Activated CD4-positive, alpha-beta T cell treated with anti-CD3 and anti-CD28 coated beads, Interleukin-2, amount 50 U/mL, for 16 hours (primary cell): Measurements from ENCODE around the gene C19orf33.
"Not testable (repeated sequence)": the region's sequence is repeated elsewhere in the genome, so short reads cannot be mapped to it uniquely, and the experiment has no call there.

ENCODE experiments used
- DNase-seq: peaks from one replicate; pipeline ENCODE4 v3.0.0-alpha.2; 2020

Gene C19orf33

DNA sequence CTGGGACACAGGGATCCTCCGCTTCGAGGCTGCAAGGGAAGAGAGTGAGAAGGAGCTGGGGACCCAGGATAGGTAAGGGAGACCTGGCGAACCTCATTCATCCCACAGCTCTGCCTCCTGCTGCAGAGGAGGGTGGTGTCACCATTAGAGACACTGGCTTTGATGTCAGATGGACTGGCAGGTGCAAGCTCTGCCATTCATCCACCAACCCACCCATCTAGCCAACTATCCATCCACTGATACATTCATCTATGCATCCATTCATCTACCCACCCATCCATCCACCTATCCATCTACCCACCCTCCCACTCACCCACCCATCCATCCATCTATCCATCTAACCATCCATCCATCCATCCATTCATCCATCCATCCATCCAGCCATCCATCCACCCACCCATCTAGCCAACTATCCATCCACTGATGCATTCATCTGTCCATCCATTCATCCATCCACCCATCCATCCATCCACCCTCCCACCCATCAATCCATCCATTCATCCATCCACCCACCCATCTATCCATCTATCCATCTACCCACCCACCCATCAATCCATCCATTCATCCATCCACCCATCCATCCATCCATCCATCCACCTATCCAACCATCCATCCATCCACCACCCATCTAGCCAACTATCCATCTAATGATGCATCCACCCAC, 5.7 kb downstream of the C19orf33 start:
- no peak for DNase-seq

DNA sequence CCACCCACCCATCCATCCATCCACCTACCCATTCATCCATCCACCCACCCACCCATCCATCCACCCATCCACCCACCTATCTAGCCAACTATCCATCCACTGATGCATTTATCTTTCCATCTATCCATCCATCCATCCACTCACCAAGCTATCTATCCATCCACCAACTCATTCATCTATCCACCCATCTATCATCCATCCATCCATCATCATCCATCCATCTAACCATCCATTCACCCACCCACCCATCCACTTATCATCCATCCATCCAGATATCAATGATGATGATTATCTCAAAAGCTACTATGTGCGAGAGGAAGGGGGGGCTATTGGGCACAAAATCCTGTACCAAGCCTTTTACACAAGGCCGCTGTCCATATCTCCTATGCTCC, 6.2 kb downstream of the C19orf33 start:
- DNase-seq, result no peak

DNA sequence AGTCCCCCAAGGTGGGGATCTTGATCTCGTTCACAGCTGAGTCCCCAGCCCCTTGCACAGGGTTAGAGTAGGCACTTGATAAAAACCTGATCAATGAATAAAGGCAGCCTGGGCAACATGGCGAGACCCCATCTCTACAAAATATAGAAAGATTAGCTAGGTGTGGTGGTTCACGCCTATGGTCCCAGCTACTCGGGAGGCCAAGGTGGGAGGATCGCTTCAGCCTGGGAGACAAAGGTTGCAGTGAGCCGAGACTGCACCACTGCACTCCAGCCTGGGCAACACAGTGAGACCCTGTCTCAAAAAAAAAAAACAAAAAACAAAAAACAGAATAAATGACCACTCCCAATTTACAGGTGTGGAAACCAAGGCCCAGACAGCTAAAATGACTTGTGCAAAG, 6.9 kb downstream of the C19orf33 start:
- no peak for DNase-seq

DNA sequence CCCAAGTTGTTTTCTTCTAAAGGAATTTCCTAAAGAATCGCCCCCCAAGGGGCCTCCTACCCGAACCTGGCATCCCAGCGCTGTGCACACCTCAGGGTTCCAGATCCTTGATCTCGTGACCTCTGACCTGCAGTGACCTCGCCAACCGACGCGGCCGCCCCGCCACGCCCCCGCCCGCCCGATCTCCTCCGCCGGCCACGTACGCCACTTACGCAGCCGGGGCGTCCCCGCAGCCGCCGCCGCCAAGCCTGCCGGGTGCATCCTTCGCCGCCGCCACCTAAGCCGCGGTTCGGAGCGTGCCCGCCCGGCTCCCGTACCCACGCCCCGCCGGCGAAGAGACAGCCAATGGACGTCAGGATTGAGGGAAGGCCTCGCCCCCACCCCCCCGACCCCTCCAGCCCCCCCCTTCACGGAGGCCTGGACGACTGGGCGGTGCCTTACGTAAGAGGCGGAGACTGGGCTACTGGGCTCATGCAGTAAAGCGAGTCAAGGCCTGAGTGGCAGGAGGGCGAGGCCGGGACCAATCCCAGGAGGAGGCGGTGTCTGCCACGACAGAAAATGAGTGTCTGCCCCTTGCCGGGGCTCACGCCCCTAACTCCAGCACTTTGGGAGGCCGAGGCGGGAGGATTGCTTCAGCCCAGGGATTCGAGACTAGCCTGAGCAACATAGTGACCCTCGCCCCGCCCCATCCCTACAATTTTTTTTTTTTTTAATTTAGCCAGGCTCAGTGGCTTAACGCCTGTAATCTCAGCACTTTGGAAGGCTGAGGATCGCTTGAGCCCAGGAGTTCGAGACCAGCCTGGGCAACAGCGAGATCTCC, 11.8 kb downstream of the C19orf33 start, which contains the start of gene YIF1B:
Gene YIF1B, minus strand, starts transcription at position 291 of the 820 bp plus-strand sequence. Its CDS starts 30 bp downstream, at position 261.
- peak; percentile 98 for DNase-seq

DNA sequence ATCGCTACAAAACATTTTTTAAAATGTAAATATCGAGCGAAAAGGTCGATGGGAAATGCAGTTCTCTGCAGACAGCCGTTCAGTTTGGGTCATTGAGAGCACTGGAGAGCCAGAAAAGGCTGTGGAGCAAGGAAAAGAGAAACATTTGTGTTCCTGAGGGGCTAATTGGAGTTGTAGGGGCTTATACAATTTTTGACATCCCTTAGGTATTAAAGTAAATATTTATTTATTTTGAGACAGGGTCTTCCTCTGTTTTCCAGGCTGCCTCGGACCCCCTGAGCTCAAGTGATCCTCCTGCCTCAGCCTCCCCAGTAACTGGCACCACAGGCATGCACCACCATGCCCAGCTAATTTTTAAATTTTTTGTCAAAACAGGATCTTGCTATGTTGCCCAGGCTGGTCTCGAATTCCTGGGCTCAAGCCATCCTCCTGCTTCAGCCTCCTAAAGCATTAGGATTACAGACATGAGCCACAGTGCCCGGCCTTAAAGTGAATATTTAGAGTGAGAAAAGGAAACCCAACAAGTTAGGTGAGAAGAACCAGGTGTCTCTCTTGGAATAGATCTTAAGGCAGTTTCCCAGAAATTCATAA, 12.5 kb downstream of the C19orf33 start:
- no peak for DNase-seq

DNA sequence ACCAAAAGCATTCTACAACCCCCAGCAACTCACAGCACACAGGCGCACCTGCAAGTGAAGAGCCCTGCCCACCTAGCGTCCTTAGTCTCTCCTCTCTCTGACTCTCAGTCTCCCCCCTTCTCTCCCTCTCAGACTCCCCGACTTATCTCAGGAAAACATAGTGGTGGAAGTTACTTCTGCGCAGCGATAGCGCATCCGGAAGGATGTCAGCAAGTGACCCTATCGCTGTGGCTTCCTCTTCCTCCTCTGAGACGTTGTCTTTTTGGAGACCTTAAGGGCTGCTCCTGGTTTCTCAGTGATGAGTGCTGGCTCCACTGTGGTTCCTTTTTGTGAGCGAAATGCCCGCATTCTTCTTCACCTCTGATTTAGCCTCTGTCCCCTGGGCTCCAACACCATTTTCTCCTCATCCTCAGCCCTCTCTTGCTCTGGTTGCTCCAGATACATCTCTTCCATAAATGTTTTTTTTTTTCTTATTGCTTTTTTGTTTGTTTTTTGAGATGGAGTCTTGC, 13.1 kb downstream of the C19orf33 start:
- peak; percentile 49 for DNase-seq

DNA sequence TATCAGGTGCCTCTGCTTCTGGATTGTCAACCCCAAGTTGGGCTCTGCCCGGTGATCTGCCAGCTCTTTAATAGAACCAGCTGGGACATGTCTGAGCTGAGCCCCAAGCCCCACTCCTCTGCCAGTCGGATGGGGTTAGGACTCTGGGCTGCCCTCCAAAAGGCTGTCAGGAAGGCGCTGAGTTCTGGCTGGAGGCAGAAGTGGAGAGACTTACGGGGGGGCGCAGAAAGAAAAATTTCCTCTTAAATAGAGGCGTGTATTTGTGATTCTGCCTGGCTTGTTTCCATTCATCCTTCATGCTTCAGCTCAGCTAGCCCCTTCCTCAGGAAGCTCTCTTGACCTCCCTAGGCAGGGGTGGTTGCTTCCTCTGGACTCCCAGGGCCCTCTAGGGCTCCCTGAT, 14.6 kb downstream of the C19orf33 start:
- DNase-seq, result no peak

DNA sequence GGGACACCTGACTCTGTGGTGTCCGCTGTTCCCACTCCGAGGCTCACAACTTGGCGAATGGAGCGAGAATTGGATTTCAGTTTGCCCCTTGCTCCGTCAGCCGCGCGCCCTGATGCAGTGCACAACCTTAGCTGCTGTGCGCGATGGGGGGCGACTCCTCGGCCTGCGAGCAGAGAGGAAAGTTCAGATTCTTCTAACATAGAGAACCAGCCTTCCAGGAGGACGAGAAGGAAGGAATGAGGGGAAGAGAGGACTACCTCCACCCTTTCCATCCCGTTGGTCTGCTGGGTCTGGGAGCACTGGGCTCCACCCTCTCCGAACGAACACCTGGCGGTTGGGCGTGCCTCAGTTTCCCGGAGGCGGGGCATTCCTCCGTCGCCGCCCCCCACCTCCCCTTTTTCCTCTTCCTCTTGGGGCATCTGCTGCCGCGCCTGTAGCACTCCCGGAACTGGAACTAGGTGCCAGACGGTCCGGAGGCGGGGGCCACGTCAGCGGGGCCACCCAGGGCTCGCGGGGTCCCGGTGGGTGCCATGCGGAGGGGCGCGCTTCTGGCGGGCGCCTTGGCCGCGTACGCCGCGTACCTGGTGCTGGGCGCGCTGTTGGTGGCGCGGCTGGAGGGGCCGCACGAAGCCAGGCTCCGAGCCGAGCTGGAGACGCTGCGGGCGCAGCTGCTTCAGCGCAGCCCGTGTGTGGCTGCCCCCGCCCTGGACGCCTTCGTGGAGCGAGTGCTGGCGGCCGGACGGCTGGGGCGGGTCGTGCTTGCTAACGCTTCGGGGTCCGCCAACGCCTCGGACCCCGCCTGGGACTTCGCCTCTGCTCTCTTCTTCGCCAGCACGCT, 15.6 kb downstream of the C19orf33 start, which contains the start of gene KCNK6:
Gene KCNK6, plus strand, starts transcription at position 425 of the 838 bp plus-strand sequence. Its CDS starts 106 bp downstream, at position 531.
- DNase-seq, result peak; percentile 61

DNA sequence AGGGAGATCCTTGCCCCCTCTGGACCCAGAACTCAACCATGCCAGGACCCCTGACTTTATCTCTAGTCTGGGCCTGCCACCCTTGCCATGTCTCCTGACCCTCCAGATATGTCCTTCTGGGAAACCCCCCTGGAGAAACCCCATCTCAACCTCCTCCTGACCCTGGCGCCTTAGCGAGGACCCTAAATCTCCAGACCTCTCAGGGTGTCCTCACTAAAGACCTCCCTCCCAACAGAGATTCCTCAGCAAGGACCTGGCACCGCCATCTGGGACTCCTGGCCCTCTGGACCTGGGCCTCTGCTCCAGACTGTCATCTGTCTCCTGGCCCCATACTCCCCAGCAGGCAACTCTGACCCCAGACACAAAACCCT, 16.9 kb downstream of the C19orf33 start:
- no peak for DNase-seq

DNA sequence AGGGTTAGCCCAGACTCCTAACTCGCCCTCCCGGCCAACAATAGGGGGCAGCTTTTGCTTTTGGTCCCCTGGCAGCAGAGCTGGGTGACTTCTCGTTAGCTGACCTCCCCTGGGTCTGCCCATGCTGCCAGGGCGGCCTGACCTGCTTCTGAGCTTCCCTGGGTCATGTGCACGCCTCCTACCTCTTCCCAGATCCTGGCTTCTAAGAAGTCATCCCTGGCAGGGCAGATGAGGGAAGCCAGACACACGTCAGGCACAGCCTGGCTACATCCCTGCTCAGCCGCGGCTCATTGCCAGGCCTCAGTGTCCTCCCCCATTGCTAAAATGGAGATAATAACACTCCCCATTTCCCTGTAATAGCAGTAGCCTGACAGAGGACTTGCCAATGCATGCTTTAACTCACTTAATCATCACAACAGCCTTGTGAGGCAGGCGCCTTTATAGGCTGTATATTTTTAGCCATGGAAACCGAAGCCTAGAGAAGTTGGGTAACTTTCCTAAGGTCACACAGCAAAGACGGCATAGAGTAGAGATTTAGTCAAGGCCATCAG, 17.7 kb downstream of the C19orf33 start:
- no peak for DNase-seq

DNA sequence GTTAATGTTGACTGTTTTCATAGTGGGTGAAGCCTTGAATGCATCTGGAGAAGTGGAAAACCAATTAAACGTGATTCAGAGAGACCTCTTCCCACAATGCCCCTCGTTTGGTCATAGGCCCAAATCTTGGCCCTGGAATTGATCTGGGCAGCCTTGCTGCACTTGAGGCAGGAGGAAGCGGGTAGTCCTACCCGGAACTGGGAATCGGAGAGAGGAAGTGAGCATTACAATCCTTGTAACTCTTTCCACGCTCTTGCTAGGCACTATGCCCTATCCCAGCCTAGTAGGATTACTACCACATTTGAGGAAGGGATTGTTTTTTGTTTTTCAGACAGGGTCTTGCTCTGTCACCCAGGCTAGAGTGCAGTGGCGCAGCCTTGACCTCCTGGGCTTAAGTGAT, 19.2 kb downstream of the C19orf33 start:
- no peak for DNase-seq

DNA sequence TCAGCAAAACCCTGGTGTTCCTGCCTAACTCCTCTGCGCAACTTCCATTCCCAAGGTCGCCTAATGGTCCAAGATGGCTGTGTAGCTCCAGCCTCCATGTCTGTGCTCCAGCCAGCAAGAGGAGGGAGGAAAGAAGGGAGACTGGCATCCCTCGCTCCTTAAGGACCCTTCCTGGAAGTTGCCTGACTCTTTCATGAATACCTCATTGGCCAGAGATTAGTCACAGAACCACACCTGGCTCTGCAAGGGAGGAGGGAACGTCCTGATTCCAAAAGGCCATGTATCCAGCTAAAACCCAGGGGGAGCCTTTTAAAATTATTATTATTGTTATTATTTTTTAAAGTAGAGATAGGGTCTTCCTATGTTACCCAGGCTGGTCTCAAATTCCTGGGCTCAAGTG, 20.4 kb downstream of the C19orf33 start:
- no peak for DNase-seq

DNA sequence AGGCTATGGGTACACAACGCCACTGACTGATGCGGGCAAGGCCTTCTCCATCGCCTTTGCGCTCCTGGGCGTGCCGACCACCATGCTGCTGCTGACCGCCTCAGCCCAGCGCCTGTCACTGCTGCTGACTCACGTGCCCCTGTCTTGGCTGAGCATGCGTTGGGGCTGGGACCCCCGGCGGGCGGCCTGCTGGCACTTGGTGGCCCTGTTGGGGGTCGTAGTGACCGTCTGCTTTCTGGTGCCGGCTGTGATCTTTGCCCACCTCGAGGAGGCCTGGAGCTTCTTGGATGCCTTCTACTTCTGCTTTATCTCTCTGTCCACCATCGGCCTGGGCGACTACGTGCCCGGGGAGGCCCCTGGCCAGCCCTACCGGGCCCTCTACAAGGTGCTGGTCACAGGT, 22.5 kb downstream of the C19orf33 start:
- no peak for DNase-seq

DNA sequence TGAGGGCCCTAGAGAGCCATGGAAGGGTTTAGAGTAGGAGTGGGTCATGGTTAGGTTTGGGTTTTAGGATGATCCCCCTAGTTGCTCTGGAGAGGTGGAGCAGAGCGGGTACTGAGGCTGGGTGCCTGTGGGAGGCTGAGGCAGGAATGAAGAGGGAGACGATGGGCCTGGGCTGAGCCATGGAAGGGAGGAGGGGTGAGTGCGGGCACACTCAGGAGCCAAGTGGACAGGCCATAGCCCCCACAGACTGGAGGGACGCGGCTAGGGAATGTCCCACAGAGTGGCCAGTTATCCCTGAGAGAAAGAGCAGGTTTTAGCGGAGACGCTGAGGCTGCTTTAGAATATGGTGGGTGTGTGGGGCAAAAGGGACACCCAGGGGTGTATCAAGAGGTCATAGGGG, 25.6 kb downstream of the C19orf33 start:
- no peak for DNase-seq

DNA sequence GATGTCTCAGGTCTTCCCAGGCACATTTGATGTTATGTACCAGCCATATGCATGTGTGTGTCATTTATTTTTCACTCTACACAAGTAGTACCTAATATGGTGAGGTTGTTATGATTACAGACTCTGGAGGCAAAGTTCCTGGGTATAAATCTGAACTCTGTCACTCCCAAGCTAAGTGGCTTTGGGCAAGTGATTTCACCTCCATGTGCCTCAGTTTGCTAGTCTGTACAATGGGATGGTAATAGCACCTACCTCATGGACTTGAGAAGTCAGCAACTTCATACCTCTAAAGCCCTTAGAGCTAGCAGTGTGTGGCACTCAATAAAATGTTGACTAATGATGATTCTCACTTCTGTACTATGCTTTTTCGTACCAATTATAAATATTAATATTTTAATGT, 27.7 kb downstream of the C19orf33 start:
- no peak for DNase-seq

DNA sequence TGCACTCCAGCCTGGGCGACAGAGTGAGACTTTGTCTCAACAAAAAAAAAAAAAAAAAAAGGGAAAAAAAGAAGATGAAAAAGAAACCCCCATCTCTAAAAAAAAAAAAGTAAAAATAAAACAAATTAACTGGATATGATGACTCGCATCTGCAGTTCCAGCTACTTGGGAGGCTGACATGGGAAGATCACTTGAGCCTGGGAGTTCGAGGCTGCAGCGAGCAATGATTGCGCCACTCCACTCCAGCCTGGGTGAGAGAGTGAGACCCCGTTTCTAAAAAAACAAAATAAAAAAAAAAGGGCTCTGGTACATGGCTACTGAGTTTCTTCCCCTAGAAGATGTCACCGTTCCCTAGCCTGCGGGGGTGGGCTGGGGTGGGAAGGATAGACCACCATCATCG, 29.2 kb downstream of the C19orf33 start:
- no peak for DNase-seq

DNA sequence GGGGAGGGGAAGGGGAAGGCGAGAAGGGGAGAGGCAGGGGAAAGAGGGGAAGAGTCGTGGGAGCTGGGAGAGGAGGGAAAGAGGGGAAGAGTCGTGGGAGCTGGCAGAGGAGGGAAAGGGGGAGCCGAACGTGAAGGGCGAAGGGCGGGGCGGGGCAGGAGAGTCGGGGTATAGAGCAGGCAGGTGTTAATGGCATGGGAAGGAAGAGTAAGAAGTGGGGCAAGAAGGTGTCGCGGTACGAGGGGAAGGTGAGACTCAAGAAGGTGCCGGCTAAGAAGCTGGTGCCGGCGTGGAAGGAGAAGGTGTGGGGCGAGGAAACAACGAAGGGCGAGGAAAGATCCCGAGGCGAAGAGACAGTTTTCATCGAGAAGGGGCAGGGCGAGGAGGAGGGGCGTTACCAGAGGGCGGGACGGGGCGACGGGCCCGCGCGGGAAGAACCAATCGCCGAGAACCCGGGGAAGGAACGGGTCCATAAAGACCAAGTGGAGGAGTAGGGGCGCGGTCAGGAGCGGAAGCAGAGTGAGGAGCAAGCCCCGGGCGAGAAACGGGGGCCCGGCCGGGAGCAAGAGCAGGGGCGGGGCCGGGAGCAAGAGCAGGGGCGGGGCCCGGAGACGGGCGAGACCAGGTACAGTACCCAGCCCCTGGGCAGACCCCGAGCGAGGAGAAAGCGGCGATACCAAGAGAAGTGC, 32.0 kb downstream of the C19orf33 start:
- DNase-seq, result peak; percentile 98

DNA sequence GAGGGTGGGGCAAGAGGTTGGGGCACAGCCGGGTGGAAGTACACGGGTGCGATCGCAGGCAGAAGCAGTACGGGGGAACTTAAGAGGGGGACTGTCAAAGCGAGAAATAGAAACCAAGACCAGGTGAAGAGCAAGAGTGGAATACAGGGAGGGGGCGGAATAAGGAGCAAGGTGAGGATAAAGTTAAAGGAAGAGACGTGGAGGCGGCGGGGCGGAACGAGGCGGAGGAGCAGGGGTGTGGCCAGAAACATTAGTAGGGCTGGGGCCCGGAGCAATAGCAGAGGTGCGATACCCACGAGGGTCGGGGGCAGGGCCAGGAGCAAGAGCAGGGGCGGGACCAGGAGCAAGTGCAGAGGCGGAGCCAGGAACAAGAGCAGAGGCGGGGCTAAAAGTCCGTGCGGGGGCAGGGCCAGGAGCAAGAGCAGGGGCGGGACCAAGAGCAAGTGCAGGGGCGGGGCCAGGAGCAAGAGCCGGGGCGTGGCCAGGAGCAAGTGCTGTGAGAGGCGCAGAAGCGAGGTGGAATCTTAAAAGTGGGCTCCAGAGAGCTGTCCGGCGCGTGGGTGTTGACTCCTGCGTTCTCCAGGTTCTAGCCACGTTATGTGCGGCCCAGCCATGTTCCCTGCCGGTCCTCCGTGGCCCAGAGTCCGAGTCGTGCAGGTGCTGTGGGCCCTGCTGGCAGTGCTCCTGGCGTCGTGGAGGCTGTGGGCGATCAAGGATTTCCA, 32.7 kb downstream of the C19orf33 start:
- DNase-seq, result peak; percentile 98

DNA sequence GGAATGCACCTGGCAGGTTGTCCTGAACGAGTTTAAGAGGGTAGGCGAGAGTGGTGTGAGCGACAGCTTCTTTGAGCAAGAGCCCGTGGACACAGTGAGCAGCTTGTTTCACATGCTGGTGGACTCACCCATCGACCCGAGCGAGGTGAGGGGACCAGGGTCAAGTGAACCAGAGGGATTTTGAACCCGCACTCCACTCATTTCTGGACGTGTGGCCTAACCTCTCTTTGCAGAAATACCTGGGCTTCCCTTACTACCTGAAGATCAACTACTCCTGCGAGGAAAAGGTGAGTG, 33.3 kb downstream of the C19orf33 start:
- DNase-seq, result no peak

DNA sequence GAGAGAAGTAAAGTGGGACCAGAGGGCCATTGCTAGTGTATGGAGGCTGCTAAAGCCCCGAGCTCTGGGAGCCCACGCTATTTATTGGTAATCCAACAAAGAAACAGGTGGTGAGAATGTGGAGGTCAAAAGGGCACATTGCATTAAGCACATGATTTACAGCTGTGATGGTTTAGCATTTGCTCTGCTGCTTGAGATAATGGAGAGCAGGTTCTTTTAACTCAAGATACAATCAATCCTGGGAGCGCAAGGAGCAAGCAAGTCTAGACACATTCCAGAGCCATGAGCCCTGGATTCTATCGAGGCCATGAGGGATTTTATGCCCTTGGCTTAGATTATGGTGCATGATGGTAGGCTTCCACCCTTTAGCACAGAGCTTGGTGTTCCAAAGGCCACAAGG, 35.0 kb downstream of the C19orf33 start:
- not testable (repeated sequence) for DNase-seq

DNA sequence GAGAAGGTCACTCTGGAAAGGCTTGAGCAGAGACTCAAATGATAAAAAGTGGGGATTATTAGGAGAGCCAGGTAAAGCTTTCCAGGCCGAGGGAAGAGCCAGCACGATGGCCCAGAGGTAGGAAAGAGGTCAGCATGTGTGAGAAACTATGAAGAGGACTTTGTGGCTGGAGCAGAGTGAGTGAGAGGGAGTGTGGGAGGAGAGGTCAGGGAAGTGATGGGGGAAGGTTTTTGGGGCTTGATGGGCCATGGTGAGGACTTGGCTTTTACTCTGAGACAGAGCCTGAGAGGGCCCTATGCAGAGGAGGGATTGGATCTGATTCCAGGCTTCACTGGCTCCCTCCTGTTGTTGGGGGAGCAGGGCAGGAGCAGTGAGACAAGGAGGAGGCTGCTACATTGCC, 36.9 kb downstream of the C19orf33 start:
- no peak for DNase-seq
